DMS53 (cell line): ENCODE data around the gene ARID4B.
"Not testable (repeated sequence)": the region's sequence is repeated elsewhere in the genome, so short reads cannot be mapped to it uniquely, and the experiment has no call there.

Source experiments
- DNase-seq: peaks from one replicate; lab custom pipeline; 2025; lab: John Stamatoyannopoulos, UW

Gene ARID4B

DNA sequence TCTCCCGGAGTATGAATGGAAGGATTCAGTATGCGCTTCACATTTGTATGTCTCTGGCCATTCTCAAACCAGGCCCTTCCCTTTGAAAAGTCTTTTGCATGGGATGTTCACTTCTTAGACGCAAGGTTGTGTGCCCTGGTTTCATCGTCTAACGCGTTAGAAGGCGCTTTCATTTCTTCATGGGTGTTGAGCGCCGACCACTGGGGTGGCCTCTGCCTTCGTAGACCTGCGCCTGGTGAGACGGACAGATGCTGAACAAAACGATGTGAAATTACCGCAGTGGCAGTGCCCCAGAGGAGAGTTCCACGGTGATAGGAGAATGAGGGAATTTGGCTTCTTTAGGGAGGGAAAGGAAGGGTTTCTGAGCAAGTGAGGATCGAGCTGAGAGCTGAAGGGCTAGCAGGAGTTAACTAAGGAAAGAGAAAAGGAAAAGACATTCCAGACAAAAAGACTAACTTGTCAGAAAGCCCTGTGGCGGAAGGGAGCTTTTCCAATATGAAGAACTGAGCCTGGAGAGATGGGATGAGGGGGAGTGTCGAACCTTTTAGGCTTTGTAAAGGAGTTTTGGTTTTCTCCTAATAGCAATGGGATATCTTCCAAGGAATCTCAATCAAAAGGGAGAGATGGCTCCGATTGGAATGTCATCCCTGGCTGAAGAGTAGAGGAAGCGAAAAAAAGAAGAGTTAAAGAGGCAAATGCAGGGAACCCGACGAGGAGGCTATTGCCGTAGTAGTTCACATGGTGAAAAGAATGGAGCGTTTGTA lies 1.3 kb upstream of the ARID4B start:
- DNase-seq: peak; percentile 75

DNA sequence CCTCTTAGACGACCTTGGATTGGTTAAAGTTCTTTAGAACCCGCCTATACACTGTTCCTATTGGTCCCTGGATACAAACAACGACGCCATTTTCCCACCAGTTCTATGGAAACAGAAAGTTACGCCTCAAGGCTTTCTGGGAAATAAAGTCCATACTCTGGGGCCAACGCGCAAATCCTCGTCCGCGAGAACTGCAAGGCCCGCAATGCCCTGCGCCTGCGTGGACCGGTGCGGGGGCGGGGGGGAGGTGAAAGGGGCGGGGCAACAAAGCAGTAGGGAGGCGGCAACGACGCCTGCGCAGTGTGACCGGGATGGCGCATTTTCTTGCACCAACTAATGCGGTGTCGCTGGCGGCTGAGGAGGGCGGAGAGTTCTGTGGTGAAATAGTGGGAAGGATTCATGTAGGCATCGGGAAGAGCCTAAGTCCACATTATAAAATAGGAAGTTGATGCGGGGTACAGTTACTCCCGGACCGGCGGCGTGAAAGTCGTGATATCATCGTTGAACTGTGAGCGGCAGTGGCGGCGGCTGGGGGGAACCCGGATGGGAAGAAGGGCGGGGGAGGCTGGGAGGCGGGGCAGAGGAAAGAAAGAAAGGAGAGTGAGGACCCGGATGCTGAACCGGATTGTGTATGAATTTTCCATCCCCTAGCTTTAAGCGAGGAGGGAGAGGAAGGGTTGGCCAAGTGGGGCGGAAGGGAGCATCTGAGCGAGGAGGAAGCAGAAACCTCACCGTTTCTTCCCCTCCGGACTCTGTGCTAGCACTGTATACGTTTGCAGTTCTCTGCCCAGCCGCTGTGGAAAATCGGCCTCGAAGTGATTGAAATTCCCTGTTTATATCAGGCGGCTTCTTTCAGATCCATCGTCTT lies 526 bp upstream of the ARID4B start, which contains the start of gene GGPS1:
TSS of gene GGPS1 (plus strand) at position 300 of the 868 bp plus-strand sequence. CDS start 6,695 bp downstream, outside the sequence.
- DNase-seq: peak; percentile 100

- DNase-seq: peak; percentile 72
These were observed 1.0 kb downstream of the ARID4B start for GRCh38 chr1:235326719-235327558.

DNA sequence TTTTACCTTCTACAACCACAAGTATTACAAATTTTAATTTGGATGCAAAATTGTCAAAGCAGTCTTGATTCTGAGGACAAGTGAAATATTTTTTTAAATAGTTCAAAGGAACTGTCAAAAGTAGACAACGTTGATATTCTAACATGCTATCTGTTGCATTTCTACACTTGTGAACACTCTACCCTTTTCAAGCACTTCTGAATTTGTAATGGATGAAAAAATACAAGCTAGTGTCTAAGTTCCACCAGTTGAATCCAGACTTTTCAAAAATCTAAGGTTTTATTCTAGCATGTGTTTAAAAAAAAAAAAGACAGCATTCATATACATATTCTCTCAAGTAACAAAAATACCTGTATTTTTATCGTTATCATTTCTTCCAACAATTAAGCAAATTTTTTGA lies 2.1 kb downstream of the ARID4B start:
- no peak for DNase-seq

DNA sequence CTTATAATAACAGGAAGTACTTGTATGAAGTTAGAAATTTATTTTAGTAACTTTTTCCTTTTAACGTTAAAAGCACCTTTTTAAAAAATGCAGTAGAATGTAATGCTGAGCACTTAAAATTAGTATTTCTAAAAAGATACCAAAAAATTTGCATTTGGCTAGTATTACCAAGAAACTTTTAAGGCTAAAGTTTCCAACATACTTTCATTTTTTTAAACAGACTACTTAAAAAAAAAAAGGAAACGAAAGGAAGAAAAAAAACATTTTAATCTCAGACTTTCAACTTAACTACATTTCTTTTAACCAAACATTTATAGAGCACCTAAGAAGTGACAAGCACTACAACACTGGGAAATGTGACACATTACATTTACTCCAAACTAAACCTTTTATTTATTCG lies 2.8 kb downstream of the ARID4B start:
- no peak for DNase-seq

DNA sequence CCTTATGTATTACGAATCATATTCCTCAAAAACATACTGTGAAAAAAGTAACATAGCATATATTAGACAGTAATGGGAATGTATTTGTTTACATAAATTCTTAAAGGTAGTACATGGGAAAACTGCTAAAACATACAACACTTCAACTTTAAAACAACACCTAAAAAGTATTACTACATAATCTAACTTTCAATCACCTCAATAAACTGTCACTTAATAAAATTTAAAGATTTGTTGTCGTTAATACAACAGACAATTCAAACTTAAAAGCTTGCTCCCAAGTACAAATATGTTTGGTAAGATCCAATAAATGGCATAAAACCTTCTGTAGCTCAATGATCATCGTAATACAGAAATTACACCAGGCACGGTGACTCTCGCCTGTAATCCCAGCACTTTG lies 3.7 kb downstream of the ARID4B start:
- no peak for DNase-seq

- DNase-seq: no peak
These were observed 7.3 kb downstream of the ARID4B start for GRCh38 chr1:235320521-235321179.

DNA sequence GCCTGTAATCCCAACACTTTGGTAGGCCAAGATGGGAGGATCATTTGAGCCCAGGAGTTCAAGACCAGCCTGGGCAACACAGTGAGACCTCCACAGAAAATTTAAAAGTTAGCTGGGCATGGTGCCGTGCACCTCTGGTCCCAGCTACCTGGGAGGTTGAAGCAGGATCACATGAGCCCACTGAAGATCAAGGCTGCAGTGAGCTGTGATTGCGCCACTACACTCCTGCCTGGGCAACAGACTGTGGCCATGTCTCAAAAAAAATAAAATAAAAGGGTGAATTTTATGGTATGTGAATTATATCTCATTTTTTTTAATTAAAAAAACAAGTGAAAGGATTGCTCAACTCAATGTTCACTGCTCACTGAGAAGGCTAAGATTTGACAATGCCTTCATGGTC lies 8.7 kb downstream of the ARID4B start:
- no peak for DNase-seq

- DNase-seq: no peak
These were observed 10.8 kb downstream of the ARID4B start for GRCh38 chr1:235317168-235317567.

DNA sequence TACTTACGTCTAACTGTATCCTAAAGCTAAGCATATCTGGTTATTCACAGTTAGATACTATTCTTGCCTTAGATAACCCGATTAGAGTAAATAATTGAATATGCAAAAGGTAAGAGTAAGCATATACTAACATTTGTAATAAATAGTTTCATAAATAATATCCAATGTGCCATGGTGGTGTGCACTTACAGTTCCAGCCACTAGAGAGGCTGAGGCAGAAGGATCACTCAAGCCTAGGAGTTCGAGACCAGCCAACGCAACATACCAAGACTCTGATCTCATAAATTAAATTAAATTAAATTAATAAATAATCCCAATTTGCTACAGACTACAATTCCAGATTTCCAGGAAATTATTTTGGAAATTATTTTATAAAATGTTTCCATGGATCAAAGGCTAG lies 12.2 kb downstream of the ARID4B start:
- no peak for DNase-seq

- no peak for DNase-seq
These were observed 12.8 kb downstream of the ARID4B start for GRCh38 chr1:235315173-235315572.

DNA sequence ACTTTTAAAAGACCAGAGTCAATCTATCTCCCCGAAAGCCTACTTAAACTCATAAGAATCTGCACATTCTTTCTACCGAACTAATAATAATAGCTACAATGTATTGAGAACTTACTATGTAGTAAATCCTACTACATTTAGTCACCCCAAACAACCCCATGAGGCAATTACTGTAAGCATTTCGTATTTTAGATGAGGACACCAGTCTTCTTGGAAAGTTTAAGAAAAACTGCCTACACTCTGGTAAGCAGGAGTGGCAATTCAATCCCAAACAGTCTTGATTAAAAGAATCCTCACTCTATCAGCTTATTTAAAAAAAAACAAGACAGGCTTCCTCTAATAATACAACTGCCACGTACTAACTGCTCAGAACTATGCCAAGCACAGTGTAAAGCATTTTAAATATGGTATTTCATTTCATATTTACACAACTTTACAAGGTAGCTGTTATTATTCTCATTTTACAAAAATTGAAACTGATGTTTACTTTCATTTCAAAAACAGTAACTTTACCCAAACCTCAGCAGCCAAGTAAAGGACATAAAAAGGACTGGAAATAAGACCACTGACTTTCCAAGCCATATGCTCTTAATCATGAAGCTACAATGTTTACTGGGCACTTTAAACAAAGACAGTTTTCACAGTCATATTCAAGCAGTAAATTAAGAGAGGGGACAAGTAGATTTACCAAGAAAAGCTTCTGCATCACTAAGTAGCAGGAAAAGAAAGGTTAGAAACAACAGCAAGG lies 13.9 kb downstream of the ARID4B start:
- no peak for DNase-seq

- DNase-seq: no peak
These were observed 14.7 kb downstream of the ARID4B start for GRCh38 chr1:235313262-235313661.

DNA sequence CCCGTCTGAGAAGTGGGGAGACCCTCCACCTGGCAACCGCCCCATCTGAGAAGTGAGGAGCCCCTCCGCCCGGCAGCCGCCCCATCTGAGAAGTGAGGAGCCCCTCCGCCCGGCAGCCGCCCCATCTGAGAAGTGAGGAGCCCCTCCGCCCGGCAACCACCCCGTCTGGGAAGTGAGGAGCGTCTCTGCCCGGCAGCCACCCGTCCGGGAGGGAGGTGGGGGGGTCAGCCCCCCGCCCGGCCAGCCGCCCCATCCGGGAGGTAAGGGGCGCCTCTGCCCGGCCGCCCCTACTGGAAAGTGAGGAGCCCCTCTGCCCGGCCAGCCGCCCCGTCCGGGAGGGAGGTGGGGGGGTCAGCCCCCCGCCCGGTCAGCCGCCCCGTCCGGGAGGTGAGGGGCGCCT lies 18.8 kb downstream of the ARID4B start:
- not testable (repeated sequence) for DNase-seq

- no peak for DNase-seq
These were observed 20.5 kb downstream of the ARID4B start for GRCh38 chr1:235307158-235308124.

DNA sequence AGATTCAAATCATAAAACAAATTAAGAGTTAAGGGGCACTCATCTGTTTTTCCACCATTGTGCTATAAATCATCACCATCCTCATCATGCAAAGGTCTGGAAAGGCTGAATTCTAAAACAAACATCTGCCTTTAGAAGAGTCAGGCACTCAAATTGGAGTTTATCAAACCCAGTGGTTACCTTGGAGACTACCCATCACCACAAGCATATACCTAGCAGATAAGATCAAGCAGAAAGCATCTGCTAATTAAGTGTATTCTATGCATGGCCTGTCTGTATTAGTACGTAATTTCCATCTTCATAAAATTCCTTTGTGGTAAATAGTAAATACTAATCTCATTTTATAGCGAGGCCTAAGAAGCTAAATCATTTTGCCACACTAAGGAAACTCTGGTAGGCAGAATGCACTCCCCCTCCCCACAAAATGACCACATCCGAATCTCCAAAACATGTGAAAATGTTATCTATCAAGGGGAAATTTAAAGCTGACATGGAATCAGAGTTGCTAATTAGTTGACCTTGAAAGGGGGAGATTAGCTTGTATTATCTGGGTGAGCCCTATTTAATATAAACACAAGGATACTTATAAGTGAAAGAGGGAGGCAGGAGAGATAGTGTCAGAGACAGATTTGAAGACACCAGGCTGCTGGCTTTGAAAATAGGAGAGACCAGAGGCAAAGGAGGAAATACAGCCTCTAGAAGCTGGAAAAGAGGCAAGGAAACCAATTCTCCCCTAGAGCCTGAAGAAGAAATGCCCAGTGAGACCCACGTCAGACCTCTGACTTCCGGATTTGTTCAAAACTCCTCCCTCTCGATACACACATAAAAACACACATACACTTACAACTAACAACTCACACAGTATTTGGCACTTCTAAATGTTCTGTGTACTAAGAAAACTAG lies 23.2 kb downstream of the ARID4B start:
- peak; percentile 66 for DNase-seq

DNA sequence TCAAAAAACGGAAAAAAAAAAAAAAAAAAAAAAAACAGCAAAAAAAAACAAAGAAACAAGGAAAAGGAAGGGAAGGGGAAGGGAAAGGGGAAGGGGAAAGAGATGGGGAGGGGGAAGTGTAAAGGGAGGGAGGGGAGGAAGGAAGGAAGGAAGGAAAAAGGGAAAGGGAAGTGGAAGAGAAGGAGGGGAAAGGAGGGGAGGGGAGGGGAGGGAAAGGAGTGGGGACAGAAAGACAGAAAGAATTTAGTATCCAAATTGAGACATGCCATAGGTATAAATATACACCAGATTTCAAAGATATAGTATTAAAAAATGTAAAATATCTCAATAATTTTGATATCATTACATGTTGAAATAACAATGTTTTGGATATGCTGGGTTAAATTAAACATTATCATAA lies 25.8 kb downstream of the ARID4B start:
- DNase-seq: no peak

DNA sequence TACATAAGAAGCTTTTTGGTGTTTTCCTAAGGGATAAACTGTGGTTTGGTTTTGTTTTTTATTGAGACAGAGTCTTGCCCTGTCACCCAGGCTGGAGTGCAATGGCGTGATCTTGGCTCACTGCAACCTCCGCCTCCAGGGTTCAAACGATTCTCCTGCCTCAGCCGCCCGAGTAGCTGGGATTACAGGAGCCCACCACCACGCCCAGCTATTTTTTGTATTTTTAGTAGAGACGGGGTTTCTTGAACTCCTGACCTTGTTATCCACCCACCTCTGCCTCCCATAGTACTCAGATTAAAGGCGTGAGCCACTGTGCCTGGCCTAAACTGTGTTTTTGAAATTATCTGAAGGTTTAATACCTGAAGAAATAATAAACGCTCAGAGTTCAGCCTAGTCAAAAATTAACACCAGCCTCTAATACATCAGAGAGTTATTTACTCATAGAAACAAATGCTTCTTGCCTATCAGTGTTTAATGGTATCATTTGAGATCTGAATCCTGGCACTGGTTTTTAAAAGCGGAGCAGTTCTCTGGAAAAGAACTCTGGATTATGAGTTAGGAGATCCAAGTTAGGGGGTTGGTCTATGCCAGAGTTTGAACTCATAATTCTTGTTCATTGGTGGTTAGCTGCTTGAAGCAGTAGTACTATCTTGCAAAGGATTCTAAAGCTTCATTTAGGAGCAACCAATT lies 28.7 kb downstream of the ARID4B start:
- DNase-seq: no peak
